ENCODE measurements around the gene UBE2D2.
"Not testable (repeated sequence)": the region's sequence is repeated elsewhere in the genome, so short reads cannot be mapped to it uniquely, and the experiment has no call there.

The UBE2D2 gene

DNA sequence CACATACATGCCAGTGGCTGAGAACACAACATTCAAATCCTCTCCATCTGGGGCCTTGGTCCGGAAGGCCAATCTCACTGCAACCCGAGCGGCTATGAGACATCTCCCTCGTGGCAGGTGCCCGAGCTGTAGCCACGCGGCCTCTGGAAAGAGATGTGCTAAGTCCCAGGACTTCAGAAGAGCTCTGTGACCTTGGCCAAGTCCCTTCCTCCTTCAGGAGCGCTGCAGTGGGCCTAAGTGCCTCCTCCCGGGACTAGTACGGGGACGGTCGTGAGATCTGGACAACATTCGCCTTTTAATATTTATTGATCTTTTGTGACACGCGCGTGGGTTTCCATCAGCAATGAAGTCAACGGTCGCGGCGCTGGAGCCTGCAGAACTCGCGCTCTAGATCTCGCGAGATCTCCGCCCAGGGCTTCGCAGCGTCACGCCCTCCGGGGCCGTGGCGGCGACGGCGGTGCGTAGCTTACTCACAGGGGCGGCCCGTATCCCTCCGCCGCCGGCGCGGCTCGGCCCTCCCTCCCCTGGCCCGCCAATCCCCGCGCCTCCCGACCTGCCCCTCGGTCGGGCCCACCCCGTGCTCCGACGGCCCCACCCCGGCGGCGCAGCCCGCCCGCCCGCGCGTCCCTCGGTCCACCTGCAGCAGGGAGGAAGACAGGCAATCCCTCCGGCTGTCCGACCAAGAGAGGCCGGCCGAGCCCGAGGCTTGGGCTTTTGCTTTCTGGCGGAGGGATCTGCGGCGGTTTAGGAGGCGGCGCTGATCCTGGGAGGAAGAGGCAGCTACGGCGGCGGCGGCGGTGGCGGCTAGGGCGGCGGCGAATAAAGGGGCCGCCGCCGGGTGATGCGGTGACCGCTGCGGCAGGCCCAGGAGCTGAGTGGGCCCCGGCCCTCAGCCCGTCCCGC lies at the start of gene UBE2D2:
UBE2D2 (plus strand) TSS at position 588 of the 903 bp plus-strand sequence. CDS start 453 bp downstream, outside the sequence.
- peak; percentile 100 for DNase-seq

DNA sequence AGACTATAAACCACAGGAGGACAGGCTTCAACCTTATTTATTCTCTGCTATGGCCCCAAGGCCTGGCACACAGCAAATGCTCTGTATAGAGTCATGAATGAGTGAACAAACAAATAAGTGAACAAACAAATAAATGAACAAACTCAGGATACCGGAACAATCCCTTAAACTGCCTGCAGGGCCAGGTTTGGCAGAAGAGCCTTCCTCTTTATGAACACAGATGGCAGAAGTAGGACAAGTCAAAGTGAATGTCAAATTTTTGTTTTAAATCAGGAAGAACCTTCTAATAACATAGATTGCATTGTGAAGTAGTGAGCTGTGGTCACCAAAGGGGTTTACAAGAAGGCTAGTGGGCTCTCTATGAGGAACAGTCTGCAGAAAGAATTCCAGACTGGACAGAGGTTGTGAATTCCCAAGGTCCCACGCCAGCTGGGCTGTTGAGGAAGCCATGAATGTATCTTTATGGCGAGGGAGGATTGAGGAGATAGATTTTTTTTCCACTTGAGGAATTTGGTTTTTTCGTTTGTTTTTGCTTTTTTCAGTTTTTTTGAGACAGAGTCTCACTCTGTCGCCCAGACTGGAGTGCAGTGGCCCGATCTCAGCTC lies 48.3 kb upstream of the UBE2D2 start:
- DNase-seq, result peak; percentile 17

DNA sequence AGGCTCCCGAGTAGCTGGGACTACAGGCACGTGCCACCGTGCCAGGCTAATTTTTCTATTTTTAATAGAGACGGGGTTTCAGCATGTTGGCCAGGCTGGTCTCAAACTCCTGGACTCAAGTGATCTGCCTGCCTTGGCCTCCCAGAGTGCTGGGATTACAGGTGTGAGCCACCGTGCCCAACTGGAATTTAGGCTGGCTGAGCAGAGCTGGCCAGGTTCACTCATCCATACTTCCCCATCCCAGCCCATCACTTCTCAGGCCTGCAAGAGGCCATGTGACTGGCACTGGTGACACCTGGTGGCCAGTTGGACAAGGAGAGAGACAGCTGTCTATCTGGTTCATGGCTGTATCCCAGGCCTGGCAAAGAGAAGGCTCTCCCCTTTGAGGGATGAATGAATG lies 47.7 kb upstream of the UBE2D2 start:
- peak; percentile 95 for DNase-seq

DNA sequence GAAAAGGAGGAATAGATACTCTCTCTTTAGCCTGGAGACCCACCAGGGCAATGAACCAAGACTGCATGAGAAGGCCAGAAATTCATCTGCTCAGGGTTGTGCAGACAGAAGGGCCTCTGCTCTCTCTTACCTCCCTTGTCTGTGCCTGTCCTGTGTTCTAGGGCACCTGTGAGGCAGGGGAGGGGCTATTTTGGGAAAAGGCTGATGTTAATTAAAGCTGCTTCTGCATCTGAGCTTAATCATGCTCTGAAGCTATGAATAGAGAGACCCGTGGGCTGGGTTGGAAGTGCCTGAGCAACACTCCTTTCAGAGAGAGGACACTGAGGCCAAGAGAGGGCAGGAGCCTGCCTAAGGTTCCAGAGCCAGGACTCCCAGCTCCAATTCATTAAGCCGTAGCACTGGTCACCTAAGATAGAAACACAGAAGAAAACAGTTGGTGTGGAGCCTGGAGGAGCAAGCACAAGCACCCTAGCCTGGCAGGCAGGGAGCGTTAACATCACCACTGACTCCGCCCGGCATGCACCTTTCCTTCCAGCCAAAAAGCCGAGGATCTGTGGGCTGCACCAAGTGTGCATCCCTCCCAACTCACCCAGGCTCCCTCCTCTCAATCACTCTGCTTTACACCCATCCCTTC lies 47.2 kb upstream of the UBE2D2 start:
- no peak for DNase-seq

DNA sequence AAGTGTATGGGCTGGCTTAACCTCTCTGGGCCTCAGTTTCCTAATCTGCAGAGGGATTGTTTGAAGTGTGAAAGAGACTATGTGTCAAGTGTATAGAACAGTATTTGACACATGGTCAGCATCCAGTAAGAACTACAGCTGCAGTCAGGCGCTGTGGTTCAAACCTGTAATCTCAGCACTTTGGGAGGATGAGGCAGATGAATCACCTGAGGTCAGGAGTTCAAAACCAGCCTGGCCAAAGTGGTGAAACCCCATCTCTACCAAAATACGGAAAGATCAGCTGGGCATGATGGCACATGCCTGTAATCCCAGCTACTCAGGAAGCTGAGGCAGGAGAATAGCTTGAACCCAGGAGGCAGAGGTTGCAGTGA lies 46.7 kb upstream of the UBE2D2 start:
- DNase-seq, result no peak

DNA sequence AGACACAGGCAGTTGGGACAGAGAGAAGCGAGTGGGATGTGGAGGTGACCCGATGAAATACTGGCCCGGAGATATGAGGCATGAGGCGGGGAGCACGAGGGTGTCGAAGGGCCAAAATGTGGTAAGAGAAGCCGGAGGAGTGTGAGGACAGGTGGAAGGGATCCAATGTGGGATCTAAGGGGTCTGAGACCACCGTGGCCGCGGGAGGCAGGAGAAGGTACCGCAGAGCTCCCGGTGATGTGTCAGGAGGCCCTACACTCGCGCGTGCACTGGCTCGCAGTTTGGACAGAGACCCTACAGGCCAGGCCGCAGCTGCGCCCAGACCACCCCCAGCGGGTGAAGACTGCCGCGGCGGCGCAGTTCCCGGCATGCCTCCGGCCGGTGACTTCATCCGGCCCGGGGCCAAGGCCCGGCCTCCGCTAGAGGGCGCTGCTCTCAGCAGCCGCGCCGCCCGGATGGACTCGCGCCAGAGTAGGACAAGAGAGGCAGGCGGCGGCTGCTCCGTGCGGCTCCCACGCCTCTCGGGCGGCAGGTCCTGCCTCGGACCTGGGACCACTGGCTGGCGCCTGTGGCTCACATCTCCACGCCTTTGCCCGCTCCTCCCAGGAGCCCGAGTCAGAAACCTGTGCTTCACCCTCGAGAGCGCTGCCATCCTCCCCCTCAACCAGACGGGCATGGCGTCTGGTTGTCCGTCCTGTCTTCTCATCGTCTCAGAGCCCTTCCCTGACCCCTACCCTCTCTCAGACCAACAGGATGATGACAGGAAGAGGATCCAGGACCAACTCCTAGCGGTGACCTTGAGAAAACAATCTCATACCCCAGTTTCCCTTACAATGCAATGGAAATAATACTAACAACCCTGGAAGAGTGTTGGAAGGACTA lies 43.2 kb upstream of the UBE2D2 start:
- peak; percentile 95 for DNase-seq

DNA sequence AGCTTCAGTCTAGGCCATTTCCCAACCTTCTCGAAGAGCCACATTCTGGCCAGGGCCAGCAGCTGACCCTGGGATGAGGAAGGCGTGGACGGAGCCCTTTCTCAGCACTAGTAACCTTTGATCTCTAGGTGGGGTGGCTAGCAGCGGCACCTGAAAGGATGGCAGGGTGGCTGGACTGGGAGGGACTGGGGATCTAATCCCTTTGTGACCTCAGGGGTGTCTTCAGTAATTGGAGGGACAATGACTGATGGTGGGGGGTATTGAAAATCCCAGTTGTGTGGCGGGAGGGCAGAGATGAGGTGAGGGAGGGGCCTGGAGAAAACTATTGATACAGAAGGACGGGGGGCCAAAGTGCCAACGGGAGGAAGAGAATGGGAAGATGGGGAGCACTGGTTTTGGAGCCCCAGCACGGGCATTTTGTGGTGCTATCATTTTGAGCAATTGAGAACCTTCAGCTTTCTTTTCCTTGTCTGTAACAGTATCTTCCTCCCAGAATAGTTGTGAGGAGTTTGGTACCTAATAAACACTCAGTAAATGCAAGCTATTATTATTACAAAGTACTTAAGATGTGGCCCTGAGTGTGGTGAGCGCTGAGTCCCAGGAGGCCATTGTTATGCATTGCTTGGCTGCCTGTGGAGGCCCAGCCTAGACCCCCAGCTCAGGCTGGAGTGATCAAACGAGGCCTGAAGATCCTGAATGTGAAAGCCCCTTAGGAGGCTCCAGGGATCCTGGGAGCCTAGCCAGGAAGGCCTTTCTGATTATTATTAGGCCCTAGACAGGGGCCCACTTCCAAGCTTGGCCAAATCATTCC lies 37.3 kb upstream of the UBE2D2 start:
- no peak for DNase-seq

DNA sequence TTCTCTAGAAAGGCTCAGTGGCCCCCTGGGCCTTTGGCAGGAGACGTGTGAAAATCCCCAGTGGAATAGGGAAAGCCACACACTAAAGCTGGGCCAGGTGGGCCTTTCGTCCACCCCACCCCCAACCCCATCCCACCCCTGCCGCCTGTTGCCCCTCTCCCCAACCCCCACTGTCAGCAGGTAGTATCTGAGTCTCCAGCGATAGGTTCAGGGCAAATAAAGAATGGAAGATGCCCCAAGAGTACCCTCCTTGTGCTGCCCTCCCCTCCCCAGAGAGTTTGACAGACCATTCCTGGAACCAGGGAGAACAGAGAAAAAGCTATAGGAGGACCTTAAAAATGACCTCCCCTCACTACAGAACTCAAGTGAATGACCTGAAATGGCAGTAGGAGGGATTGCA lies 36.7 kb upstream of the UBE2D2 start:
- DNase-seq, result no peak

DNA sequence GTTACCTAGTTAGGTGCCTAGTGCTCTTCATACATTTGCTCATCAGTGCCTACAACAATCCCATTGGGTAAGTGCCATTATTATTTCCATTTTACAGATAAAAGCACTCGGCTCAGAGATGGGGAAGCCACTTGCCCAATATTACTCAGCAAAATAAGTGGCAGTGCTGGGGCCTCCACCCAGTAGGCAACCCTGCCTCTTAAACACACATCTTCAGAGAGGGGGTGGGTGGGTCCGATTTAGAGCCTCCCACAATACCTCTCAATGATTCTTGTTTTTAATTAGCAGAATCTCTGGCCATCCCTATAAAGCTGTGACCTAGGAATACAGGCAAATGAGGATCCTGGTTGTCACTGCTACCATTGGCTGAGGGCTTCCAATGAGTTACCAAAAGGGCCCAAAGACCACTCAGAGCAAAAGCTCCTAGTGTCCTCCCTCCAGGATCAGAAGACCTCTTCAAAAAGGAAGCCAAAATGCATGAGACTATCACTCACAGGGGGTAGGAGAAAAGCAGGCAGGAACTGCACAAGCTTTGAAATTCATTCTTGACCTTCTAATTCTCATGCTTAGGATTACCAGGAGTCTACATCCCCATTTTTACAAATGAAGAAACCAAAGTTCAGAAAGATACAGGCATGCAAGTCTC lies 36.1 kb upstream of the UBE2D2 start:
- DNase-seq, result no peak

DNA sequence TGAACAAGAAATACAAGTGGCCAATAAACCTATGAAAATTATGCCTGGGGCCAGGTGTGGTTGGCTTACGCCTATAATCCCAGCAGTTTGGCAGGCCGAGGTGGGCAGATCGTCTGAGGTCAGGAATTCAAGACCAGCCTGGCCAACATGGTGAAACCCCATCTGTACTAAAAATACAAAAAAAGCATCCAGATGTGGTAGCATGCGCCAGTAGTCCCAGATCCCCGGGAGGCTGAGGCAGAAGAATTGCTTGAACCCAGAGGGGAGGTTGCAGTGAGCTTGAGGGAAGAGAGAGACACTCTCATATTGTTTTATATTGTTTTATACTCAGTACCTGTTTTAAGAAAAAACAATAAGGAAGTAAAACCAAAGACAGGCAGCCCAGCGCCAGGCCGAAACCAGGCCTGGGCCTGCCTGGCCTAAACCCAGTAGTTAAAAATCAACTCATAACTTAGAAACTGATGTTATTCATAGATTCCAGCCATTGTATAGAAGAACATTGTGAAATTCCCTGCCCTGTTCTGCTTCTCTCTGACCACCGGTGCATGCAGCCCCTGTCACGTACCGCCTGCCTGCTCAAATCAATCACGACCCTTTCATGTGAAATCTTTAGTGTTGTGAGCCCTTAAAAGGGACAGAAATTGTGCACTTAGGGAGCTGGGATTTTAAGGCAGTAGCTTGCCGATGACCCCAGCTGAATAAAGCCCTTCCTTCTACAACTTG lies 35.4 kb upstream of the UBE2D2 start:
- DNase-seq, result not testable (repeated sequence)

DNA sequence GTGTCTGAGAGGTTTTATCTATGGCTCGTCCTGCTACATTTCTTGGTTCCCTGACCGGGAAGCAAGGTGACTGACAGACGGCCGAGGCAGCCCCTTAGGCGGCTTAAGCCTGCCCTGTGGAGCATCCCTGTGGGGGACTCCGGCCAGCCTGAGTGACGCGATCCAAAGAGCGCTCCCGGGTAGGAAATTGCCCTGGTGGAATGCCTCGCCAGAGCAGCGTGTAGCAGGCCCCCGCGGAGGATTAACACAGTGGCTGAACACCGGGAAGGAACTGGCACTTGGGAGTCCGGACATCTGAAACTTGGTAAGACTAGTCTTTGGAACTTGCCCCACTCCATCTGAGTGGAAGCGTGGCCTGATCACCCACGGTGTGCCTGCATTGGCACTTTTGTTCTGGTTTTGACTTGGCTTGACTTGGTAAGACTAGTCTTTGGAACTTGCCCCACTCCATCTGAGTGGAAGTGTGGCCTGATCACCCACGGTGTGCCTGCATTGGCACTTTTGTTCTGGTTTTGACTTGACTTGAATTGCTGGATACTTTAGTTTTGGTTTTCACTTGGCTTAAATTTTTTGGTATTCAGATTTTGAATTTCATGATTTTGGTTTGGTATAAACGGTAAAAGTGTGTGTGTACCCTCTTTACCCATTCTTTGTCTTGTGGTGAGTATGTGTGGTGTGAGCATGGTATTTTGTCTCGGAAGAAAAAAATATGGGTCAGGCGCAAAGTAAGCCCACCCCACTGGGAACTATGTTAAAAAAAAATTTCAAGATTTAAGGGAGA lies 34.6 kb upstream of the UBE2D2 start:
- DNase-seq, result not testable (repeated sequence)

DNA sequence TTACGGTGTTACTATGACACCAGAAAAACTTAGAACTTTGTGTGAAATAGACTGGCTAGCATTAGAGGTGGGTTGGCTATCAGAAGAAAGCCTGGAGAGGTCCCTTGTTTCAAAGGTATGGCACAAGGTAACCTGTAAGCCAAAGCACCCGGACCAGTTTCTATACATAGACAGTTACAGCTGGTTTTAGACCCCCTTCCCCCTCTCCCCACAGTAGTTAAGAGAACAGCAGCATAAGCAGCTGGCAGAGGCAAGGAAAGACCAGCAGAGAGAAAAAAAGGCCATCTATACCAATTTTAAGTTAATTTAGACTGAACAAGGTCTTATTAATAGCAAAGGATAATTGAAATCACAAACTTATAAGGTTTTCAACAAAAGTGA lies 34.1 kb upstream of the UBE2D2 start:
- not testable (repeated sequence) for DNase-seq

DNA sequence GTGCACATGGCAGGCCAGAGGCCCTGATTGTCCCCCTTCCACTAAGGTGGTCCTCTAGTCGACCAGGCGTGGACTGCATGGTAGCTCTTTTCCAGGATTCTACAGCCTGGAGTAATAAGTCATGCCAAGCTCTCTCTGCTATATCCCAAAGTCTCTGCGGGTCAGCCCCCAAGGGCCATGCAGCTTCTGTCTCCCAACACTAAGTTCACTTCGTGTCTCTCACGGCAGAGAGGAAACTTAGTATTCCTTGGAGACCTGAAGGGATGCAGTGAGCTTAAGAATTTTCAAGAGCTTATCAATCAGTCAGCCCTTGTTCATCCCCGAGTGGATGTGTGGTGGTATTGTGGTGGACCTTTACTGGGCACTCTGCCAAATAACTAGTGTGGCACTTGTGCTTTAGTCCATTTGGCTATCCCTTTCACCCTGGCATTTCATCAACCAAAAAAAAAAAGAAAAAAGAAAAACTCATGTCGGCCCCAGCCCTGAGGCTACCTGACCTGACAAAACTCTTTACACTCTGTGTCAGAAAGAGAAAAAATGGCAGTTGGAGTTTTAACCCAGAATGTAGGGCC lies 33.2 kb upstream of the UBE2D2 start:
- DNase-seq, result not testable (repeated sequence)

DNA sequence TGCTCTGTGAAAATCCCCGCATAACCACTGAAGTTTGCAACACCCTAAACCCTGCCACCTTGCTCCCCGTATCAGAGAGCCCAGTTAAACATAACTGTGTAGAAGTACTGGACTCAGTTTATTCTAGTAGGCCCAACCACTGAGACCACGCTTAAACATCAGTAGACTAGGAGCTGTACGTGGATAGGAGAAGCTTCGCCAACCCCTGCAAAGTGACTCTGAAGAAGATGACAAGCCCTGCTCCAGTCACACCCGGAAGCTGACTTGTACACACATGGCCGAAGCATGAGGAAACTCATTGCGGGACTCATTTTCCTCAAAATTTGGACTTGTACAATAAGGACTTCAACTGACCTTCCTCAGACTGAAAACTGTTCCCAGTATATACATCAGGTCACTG lies 32.4 kb upstream of the UBE2D2 start:
- DNase-seq, result not testable (repeated sequence)

DNA sequence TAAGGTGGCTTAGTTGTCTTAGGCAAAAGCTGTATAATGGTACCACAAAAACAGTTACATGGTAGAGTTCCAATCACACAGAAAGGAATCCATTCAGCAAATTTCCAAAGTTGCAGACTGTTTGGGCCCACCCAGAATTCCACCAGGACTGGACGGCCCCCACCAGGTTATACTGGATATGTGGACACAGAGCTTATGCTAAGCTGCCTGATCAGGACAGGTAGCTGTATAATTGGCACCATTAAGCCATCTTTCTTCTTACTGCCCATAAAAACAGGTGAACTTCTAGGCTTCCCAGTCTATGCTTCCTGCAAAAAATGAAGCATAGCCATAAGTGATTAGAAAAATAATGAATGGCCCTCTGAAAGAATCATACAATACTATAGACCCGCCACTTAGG lies 31.1 kb upstream of the UBE2D2 start:
- DNase-seq, result not testable (repeated sequence)

DNA sequence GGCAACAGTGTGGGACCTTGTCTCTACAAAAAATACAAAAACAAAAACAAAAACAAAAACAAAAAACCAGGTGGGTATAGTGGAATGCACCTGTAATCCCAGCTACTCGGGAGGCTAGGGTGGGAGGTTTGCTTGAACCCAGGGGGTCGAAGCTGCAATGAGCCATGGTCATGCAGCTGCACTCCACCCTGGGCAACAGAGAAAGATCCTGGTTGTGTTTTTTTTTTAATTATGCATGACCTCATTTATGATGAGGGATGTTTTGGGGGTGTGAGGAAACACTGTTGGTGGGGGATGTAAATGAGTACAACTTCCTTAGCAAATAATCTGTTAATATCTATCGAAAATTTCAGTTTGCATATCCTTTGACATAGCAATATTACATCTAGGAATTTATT lies 29.4 kb upstream of the UBE2D2 start:
- DNase-seq, result no peak

DNA sequence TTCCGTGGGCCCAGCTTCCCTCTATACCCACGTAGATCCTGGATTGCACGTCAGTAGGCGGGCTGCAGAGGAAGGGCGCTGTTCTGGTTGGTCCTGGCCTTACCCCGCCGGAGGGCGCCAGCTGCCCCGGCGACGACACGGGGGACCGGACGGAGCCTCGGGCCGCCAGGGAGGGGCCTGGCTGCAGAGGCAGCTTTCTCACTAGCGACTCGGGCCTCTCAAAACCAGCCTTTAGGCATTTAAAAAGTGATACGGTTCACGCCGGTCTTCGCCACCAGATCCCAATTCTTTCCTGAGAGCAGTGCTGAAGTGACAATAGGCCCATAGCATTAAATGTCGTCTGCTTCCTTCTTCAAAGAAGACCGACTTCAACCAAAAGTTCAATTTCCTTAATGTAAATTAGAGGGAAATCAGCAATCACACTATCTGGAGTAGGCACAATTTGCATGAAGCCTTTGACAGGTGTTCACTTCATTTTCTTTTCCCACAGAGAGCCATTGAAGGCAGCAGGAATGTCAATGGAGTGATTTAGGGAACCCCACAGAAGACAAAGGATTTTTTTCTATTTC lies 17.6 kb upstream of the UBE2D2 start:
- DNase-seq, result peak; percentile 89

DNA sequence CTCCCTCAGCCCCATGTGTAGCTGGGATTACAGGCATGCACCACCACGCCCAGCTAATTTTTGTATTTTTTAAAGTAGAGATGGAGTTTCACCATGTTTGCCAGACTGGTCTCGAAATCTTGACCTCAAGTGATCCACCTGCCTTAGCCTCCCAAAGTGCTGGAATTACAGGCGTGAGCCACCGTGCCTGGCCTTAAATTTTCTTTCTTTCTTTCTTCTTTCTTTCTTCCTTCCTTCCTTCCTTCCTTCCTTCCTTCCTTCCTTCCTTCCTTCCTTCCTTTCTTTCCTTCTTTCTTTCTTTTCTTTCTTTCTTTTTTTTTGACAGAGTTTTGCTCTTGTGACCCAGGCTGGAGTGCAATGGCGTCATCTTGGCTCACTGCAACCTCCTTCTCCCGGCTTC lies 14.5 kb upstream of the UBE2D2 start:
- not testable (repeated sequence) for DNase-seq

All from DMS53 (cell line).